ENCODE results near the gene PRAC2.

PRAC2 gene

DNA sequence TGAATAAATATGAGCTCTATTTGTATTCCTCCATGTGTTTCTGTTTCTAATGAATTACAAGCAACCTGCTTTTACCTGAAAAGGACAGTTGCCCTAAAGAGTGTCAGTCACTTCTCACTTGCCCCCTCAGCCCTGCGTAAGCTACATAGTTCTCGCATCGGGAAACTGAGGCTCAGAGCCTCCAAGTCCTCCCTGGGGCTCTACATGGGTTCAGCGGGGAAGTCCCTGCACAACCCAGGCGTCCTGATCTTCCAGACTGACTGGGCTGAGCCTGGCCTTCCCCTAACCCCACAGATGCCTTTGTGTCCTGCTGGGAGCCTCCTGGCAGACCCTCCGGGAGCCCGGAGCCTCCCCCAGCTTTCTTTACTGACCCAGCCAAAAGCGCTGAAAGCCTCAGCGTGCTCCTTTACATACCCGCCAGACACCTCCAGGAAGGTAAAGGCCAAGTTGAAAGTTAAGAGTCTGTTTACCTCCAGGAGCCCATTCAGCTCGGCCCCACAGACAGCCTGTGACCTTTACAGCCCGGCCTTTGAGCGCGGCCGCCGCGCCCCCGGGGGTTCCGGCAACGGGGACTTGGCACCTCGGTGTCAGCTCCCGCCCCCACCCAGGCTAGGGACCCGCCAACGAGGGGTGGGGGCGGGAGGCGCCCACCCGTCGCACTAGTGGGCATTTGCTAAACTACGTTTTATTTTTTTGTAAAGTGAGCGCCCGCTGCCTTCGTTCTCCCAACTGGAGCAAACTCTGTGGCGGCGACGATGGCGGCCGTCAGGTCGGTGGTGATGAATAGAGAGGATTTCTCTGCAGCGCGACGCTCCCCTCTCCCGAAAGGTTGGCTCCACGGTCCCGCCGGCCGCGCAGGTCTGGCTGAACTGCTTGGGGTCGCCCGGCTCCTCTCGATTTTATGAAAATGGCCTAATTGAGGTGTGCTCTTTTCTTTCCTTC is 10.0 kb downstream of the PRAC2 start:
- in situ Hi-C loops (cut with MboI; ENCODE audit: low sequenced_read_pairs) = no loop called here

- in situ Hi-C loops (cut with MboI; ENCODE audit: low sequenced_read_pairs) = no loop called here
These were observed 10.8 kb downstream of the PRAC2 start for GRCh38 chr17:48733632-48734328.

- in situ Hi-C loops (cut with MboI; ENCODE audit: low sequenced_read_pairs) = no loop called here
These were observed 11.5 kb downstream of the PRAC2 start for GRCh38 chr17:48734333-48735061.

- in situ Hi-C loops (cut with MboI; ENCODE audit: low sequenced_read_pairs) = no loop called here
These were observed 12.0 kb downstream of the PRAC2 start for GRCh38 chr17:48735062-48735351.

- in situ Hi-C loops (cut with MboI; ENCODE audit: low sequenced_read_pairs) = no loop called here
These were observed 14.5 kb downstream of the PRAC2 start for GRCh38 chr17:48737330-48738043.

DNA sequence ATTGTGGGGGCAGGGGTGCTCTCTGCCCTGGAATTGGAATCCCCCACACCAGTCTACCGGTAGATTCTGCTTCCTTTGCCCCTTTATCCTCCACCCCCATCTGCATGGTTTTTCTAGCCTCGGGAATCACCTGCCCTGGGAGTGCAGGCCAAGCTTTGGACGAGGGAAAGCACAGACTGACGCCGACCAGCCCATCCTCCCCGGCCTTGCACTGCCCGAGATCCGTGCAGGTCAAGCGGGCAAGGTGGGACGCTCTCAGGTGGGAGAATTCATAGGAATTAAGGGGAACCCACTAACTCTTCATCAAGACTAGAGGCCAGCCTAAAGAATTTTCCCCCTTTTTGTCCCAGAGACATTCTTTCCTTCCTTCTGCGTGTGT is 15.4 kb downstream of the PRAC2 start:
- in situ Hi-C loops (cut with MboI; ENCODE audit: low sequenced_read_pairs) = no loop called here

- in situ Hi-C loops (cut with MboI; ENCODE audit: low sequenced_read_pairs) = no loop called here
These were observed 16.0 kb downstream of the PRAC2 start for GRCh38 chr17:48738803-48739526.

DNA sequence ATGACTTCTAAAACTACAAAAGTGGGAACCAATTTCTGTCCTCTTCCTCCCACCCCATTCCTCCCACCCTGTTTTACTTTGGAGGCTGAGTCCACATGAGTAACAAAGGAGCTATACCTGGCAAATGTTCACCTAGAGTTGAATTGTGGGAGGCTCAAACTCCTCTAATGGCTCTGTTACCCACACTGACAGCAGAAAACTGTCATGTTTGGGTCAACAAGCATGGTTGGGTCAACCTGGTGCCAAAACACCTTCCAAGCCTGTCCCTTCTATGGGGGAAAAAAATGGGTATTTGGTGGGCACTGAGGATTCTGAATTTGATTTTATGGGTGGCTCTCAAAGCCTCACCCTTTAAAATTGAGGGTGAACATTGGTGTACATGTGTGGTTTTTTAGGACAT is 17.6 kb downstream of the PRAC2 start:
- in situ Hi-C loops (cut with MboI; ENCODE audit: low sequenced_read_pairs) = no loop called here

DNA sequence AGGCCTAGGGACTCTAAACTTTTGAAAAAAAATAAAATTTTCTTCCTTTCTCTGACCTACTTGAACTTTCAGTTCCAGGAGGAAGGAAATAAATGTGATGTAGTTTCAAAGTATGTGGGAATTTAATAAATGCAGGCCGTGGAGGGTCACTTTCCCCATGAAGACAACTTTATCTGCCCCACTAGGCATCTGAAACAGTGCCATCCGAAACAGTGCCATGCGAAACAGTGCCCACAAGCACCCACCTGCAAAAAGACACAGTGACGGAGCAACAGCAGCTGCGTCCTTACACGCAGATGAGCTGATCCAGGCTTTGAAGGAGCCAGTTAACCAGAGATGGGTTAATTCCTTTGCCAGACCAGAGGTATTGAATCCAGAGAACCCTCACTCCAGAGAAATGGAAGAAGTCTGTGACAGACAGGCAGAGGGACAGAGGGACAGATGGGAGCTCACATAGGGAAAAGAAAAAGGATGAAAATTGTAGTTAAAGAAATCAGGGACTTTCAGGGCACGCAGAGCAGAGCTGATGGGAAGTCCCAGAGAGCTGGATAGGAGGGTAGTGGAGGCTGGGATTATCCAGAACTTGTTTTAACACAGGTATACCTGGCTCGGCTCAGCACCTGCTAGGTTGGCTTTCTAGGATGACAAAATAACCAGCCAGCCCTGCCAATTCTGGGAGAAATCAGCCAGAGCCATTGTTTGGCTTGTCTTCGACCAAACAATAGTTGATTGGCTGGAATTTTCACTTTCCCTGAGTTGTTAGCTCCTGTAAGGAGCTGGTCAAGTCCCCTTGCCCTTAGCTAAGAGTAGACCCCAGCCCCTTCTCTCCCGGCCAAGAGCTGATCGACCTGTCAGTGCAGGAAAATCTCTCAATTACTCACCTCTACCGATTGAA is 22.6 kb downstream of the PRAC2 start:
- in situ Hi-C loops (cut with MboI; ENCODE audit: low sequenced_read_pairs) = no loop called here

- in situ Hi-C loops (cut with MboI; ENCODE audit: low sequenced_read_pairs) = no loop called here
These were observed 24.0 kb downstream of the PRAC2 start for GRCh38 chr17:48746916-48747444.

DNA sequence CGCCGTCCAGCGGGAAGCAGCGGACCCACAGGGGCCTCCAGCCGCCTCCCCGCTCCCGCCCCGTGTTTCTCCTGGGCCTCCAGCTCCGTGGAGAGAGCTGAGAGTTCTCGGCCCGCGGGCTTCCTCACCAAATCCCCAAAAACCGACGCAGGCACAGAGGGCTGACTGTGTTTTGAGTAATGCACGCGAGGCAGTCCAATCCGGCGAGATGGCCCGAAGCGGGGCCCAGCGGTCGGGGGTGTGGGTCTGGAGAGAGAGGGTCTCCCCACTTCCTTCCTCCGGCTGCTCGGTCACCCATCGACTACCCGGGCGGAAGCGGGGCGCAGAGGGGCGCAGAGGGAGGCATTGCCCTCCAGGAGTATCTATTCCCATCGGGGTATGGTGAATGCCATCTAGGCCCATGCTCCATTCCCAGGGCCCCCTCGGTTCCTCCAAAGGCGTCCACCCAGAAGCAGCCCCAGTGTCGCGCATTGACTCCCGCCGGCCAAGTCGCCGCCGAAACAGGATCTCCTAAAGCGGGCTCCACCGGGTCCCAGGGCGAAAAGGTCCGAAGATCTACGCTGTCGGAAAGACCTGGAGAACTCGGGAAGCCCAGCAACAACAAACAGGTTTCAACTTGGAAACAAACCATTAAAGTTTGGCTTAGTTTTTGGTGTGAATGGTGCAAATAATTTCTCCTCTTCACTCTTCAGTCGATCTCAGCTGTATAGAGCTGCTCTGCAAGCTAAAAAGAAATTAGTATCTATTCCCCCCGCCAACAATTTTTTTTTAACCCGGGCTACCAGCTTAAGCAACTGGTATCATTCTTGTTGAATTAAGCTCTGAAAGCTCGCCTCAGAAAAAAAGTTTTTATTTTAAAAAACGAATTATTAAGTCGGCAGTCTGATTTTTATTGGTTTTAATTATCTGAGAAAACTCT is 24.7 kb downstream of the PRAC2 start:
- in situ Hi-C loops (cut with MboI; ENCODE audit: low sequenced_read_pairs) = no loop called here

GRCh38 chr17:48748718-48749566 is 26.0 kb downstream of the PRAC2 start:
- in situ Hi-C loops (cut with MboI; ENCODE audit: low sequenced_read_pairs) = no loop called here

DNA sequence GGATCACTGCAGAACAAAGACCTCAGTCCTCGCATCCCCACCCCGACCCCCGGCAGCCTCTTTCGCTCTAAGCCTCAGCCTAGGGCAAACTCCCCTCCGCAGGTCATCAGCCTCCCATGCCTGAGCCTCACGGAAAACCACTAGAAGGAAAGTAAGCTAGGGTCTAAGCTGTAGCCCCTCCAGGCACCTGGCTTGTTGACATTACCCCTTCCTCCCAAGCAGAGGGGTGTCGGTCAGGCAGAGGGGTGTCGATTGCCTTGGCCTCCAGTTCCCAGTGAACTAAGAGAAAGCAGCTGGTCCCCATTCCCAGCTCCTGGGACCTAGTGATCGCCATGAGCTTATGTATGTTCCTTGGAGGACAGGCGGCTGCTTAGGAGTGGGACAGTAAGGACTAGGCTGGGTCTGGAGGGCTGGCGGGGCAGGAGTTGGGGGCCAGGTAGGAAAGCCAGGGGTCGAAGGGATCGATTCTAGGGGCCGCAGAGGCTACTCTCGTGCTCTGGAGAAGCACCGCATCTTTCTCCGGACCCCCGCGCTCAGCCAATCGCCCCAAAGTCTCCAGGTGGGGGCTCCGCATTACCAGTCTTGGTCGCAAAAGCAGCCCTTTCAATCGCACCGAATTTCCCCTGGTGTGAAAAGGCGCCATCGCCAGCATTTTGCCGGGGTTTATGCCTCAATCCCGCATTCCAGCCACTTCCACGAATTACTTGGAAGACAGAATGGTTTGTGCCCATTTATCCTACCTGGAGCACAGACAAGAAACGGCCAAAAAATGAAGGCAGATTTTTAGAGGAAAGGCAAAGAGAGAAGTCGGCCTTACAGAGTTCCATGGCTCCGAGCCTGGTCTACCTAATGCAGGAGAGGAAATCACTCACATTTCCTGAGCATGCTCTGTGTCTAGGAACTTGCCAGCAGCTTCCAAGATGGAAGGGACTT is 26.9 kb downstream of the PRAC2 start:
- in situ Hi-C loops (cut with MboI; ENCODE audit: low sequenced_read_pairs) = no loop called here

- in situ Hi-C loops (cut with MboI; ENCODE audit: low sequenced_read_pairs) = no loop called here
These were observed 28.2 kb downstream of the PRAC2 start for GRCh38 chr17:48751172-48751571.

- in situ Hi-C loops (cut with MboI; ENCODE audit: low sequenced_read_pairs) = no loop called here
These were observed 28.9 kb downstream of the PRAC2 start for GRCh38 chr17:48751733-48752398.

Data from HL-60/S4 (cell line).